ENCODE measurements around the gene PIM1. TPM values are rescaled to one million over a fixed set of nuclear protein-coding genes. Genes with fewer than 3 reads are reported as not detected.
"Not testable (repeated sequence)": the region's sequence is repeated elsewhere in the genome, so short reads cannot be mapped to it uniquely, and the experiment has no call there.

Gene PIM1
- total RNA-seq, 1 donor from 2014 or later: 12.8 TPM

DNA sequence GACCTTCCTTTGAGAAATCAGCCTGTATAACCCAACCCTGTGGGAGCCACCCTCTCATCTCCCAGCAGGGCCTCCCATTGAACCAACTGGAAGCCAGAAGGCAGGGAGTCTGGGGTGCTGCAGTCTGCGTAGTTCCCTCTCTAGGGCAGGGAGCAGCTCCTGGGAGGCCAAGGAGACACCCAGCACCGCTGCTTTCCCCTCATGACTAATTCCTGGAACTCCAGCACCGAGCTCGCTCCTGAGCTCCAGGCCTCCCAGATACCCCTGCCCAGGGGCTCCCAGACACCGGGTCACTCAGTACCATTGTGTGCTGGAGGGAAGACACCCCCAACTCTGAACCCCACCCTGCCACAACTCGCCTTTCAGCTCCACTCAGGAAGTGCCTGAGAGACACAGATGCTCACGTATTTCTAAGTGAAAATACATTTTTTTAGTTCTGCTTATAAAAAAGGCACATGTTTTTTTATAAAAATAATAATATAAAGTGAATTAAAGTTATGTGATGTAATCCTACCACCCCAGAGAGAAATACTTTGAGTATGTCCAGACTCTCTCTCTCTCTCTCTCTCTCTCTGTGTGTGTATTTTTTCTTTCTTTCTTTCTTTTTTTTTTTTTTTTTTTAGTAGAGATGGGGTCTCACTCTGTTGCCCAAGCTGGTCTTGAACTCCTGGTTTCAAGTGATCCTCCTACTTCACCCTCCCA, 17.5 kb downstream of the PIM1 start:
- Mint-ChIP-seq H3K4me3 (ENCODE audit: unreplicated experiment) (no peak overlapping the region), H3K27ac (ENCODE audit: unreplicated experiment) (peak overlapping the region; percentile 66), H3K9me3 (ENCODE audit: unreplicated experiment) (no peaks in the 10 kb centered on the region), H3K27me3 (ENCODE audit: unreplicated experiment) (no peaks in the 10 kb centered on the region), H3K36me3 (ENCODE audit: unreplicated experiment) (no peaks in the 10 kb centered on the region), H3K4me1 (ENCODE audit: unreplicated experiment) (peaks cover 4% of the 10 kb centered on the region)
- no peak for DNase-seq (ENCODE audit: extremely low spot score, unreplicated experiment)
- no peak for TF ChIP-seq CTCF (IDR thresholded peaks at IDR 0.05)

DNA sequence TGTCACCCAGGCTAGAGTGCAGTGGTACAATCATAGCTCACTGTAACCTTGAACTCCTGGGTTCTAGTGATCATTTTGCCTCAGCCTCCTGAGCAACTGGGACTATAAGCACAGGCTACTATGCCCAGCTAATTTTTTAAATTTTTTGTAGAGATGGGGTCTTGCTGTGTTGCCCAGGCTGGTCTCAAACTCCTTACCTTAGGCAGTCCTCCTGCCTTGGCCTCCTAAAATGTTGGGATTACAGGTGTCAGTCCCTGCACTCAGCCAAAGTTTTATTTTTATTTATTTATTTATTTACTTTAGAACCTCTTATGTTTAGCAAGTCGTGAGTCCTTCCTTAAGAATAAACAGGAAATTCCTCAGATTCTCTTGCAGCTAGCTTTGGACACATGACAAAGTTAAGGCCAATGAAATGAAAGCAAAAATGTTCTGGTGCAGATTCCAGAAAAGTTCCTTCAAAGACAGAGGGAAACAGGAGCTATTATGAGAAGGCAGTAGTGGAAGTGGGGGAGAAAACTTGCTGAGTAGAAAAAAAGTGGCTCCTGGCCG, 19.1 kb downstream of the PIM1 start:
- Mint-ChIP-seq H3K4me3 (ENCODE audit: unreplicated experiment) (no peak overlapping the region), H3K9me3 (ENCODE audit: unreplicated experiment) (no peaks in the 10 kb centered on the region), H3K27me3 (ENCODE audit: unreplicated experiment) (no peaks in the 10 kb centered on the region), H3K4me1 (ENCODE audit: unreplicated experiment) (peaks cover 12% of the 10 kb centered on the region), H3K36me3 (ENCODE audit: unreplicated experiment) (no peaks in the 10 kb centered on the region), H3K27ac (ENCODE audit: unreplicated experiment) (no peak overlapping the region)
- no peak for DNase-seq (ENCODE audit: extremely low spot score, unreplicated experiment)
- TF ChIP-seq CTCF (IDR thresholded peaks at IDR 0.05): no peak

GRCh38 chr6:37190159-37190535, 20.2 kb downstream of the PIM1 start:
- TF ChIP-seq CTCF (IDR thresholded peaks at IDR 0.05): no peak
- no peak overlapping the region for H3K4me3 Mint-ChIP-seq (ENCODE audit: unreplicated experiment)
- no peaks in the 10 kb centered on the region for H3K9me3 Mint-ChIP-seq (ENCODE audit: unreplicated experiment)
- no peaks in the 10 kb centered on the region for H3K36me3 Mint-ChIP-seq (ENCODE audit: unreplicated experiment)
- H3K27ac Mint-ChIP-seq (ENCODE audit: unreplicated experiment): peak overlapping the region; percentile 29
- no peaks in the 10 kb centered on the region for H3K27me3 Mint-ChIP-seq (ENCODE audit: unreplicated experiment)
- DNase-seq (ENCODE audit: extremely low spot score, unreplicated experiment): no peak
- H3K4me1 Mint-ChIP-seq (ENCODE audit: unreplicated experiment): peaks cover 12% of the 10 kb centered on the region

DNA sequence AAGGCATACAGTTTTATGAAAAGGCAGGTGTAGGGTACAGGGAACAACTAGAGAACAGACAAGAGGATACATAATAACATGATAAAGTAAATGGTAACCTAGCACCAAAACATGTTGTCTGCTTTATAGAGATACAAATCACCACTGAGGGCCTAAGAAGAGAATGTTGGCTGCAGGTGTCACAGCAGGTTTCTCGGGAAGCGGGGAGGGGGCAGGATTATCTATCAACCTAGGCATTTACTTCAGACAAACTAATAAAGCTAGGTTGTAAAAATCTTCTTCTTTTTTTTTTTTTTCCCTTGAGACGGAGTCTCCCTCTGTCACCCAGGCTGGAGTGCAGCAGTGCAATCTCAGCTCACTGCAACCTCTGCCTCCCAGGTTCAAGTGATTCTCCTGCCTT, 22.7 kb downstream of the PIM1 start:
- Mint-ChIP-seq H3K4me3 (ENCODE audit: unreplicated experiment) (no peak overlapping the region), H3K36me3 (ENCODE audit: unreplicated experiment) (no peaks in the 10 kb centered on the region), H3K4me1 (ENCODE audit: unreplicated experiment) (peaks cover 10% of the 10 kb centered on the region), H3K27me3 (ENCODE audit: unreplicated experiment) (no peaks in the 10 kb centered on the region), H3K27ac (ENCODE audit: unreplicated experiment) (no peak overlapping the region), H3K9me3 (ENCODE audit: unreplicated experiment) (no peaks in the 10 kb centered on the region)
- TF ChIP-seq CTCF (IDR thresholded peaks at IDR 0.05): no peak
- DNase-seq (ENCODE audit: extremely low spot score, unreplicated experiment): no peak

- not testable (repeated sequence) for H3K4me3 Mint-ChIP-seq (ENCODE audit: unreplicated experiment); H3K27ac Mint-ChIP-seq (ENCODE audit: unreplicated experiment); DNase-seq (ENCODE audit: extremely low spot score, unreplicated experiment); H3K36me3 Mint-ChIP-seq (ENCODE audit: unreplicated experiment); H3K9me3 Mint-ChIP-seq (ENCODE audit: unreplicated experiment); H3K27me3 Mint-ChIP-seq (ENCODE audit: unreplicated experiment)
- peaks cover 10% of the 10 kb centered on the region for H3K4me1 Mint-ChIP-seq (ENCODE audit: unreplicated experiment)
These were observed 24.9 kb downstream of the PIM1 start for GRCh38 chr6:37194886-37195285.

GRCh38 chr6:37196451-37196850, 26.5 kb downstream of the PIM1 start:
- H3K27me3 Mint-ChIP-seq (ENCODE audit: unreplicated experiment): peaks cover 13% of the 10 kb centered on the region
- not testable (repeated sequence) for H3K36me3 Mint-ChIP-seq (ENCODE audit: unreplicated experiment); H3K9me3 Mint-ChIP-seq (ENCODE audit: unreplicated experiment); H3K27ac Mint-ChIP-seq (ENCODE audit: unreplicated experiment); H3K4me3 Mint-ChIP-seq (ENCODE audit: unreplicated experiment); DNase-seq (ENCODE audit: extremely low spot score, unreplicated experiment); H3K4me1 Mint-ChIP-seq (ENCODE audit: unreplicated experiment)
